SK-N-SH (cell line): Measurements from ENCODE around the gene IL15RA.

Experiments
- TF ChIP-seq, protein P1 (sequence below): IDR thresholded peaks from 2 replicates; pipeline ENCODE4 v1.4.0; 2012; ENCODE audit warnings: low read depth, borderline replicate concordance
- TF ChIP-seq, protein P2 (sequence below): fragments of 200-600 bp; sonication (generic); IDR thresholded peaks from 2 replicates; pipeline ENCODE4 v1.6.1; 2017; ENCODE audit warnings: antibody characterized with exemption, mild to moderate bottlenecking, moderate library complexity

DNA sequence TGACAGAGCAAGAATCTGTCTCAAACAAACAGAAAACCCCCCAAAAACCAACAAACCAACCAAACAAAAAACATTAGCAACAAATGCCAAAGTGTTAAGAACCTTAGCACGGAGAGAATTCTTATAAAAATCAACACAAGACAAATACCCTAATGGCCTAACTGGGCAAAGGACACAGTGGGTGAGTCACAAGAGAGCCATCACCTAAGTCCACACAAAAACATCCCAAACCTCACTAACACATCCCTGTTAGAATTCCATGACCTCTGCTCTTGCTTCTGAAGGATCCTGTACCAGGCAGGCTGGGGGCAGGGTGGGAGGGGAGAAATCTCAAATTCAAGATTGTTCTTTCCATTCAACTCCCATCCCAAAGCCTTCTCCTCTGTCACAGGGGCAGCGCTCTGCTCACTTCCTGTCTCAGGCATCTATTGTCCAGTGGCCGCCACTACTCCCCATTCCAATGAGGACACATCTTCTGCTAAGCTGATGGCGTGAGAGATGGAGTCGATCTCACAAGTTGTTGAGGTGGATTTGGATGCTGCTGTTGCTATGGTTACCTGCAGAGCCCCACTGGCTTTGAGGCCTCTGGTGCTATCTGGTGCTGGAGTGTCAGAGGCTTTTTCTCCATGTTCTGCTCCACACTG lies 9.2 kb downstream of the IL15RA start:
- TF ChIP-seq, protein P1, sequence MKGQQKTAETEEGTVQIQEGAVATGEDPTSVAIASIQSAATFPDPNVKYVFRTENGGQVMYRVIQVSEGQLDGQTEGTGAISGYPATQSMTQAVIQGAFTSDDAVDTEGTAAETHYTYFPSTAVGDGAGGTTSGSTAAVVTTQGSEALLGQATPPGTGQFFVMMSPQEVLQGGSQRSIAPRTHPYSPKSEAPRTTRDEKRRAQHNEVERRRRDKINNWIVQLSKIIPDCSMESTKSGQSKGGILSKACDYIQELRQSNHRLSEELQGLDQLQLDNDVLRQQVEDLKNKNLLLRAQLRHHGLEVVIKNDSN = no peak
- TF ChIP-seq, protein P2, sequence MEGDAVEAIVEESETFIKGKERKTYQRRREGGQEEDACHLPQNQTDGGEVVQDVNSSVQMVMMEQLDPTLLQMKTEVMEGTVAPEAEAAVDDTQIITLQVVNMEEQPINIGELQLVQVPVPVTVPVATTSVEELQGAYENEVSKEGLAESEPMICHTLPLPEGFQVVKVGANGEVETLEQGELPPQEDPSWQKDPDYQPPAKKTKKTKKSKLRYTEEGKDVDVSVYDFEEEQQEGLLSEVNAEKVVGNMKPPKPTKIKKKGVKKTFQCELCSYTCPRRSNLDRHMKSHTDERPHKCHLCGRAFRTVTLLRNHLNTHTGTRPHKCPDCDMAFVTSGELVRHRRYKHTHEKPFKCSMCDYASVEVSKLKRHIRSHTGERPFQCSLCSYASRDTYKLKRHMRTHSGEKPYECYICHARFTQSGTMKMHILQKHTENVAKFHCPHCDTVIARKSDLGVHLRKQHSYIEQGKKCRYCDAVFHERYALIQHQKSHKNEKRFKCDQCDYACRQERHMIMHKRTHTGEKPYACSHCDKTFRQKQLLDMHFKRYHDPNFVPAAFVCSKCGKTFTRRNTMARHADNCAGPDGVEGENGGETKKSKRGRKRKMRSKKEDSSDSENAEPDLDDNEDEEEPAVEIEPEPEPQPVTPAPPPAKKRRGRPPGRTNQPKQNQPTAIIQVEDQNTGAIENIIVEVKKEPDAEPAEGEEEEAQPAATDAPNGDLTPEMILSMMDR = no peak
